Activated CD4-positive, alpha-beta memory T cell treated with anti-CD3 and anti-CD28 coated beads, Interleukin-2, amount 10 ng/mL, durations not matched to agents 7 days and 5 days (primary cell): ENCODE results near the gene CDC123. TPM values are rescaled to one million over a fixed set of nuclear protein-coding genes. Genes with fewer than 3 reads are reported as not detected.

ENCODE experiments used
- CTCF ChIA-PET: fragments of 350-600 bp; sonication (Branson Sonifier 250); formaldehyde crosslinking; loops from one replicate; lab custom pipeline; 2021; ENCODE audit warnings: antibody characterized with exemption, inconsistent platforms; lab: Charles Lee
- POLR2A ChIA-PET: fragments of 350-600 bp; sonication (Branson Sonifier 250); formaldehyde crosslinking; loops from one replicate; lab custom pipeline; 2021; ENCODE audit warnings: antibody characterized with exemption; lab: Charles Lee
- DNase-seq: peaks from one replicate; pipeline ENCODE4 v3.0.0-alpha.2; 2020
- H3K27ac Mint-ChIP-seq: one replicate; pipeline ENCODE4 v1.8.0; 2021; ENCODE audit warnings: mild to moderate bottlenecking, mixed read lengths
- H3K27me3 Mint-ChIP-seq: one replicate; pipeline ENCODE4 v1.8.0; 2021; ENCODE audit warnings: mixed read lengths
- H3K36me3 Mint-ChIP-seq: one replicate; pipeline ENCODE4 v1.8.0; 2021; ENCODE audit warnings: low read depth, mixed read lengths
- H3K4me1 Mint-ChIP-seq: one replicate; pipeline ENCODE4 v1.8.0; 2021; ENCODE audit warnings: mixed read lengths
- H3K4me3 Mint-ChIP-seq: one replicate; pipeline ENCODE4 v1.8.0; 2021; ENCODE audit warnings: mild to moderate bottlenecking, mixed read lengths
- H3K9me3 Mint-ChIP-seq: one replicate; pipeline ENCODE4 v1.8.0; 2021; ENCODE audit warnings: mixed read lengths
- total RNA-seq, 2 experiments: library from RNA; stranded (reverse); gene quantifications; one replicate each; pipeline ENCODE4 v1.2.3, GENCODE V29; 2021

Gene CDC123
- total RNA-seq, 2 experiments from 2014 or later, result 89.5 to 95.1 TPM

- Mint-ChIP-seq H3K4me3 (no peak overlapping the region), H3K27me3 (no peaks in the 10 kb centered on the region), H3K4me1 (peaks cover 38% of the 10 kb centered on the region), H3K36me3 (peaks cover 63% of the 10 kb centered on the region), H3K27ac (peak overlapping the region; percentile 98), H3K9me3 (peaks cover 3% of the 10 kb centered on the region)
- POLR2A ChIA-PET, result interaction anchor here (1.4 to 6.4 kb wide), 2 partner anchors 12 to 16 kb away, joined by 4 to 52 read pairs; partner anchors contain the start of genes CDC123 and NUDT5
- CTCF ChIA-PET, result interaction anchor here (1.2 to 3.5 kb wide), 3 partner anchors 15 to 477 kb away, joined by 3 to 14 read pairs (median 5); no protein-coding TSS in a partner anchor
- DNase-seq, result no peak
Measured at GRCh38 chr10:12179606-12180170, 16.3 kb upstream of the CDC123 start.

GRCh38 chr10:12180221-12180974 is 15.6 kb upstream of the CDC123 start:
- Mint-ChIP-seq H3K27ac (peak overlapping the region; percentile 98), H3K4me3 (no peak overlapping the region), H3K36me3 (peaks cover 68% of the 10 kb centered on the region), H3K9me3 (peaks cover 3% of the 10 kb centered on the region), H3K27me3 (no peaks in the 10 kb centered on the region), H3K4me1 (peaks cover 39% of the 10 kb centered on the region)
- CTCF ChIA-PET, result interaction anchor here (0.7 to 3.5 kb wide), 4 partner anchors 20 to 476 kb away, joined by 3 to 14 read pairs (median 4); no protein-coding TSS in a partner anchor
- DNase-seq, result no peak
- POLR2A ChIA-PET, result interaction anchor here (0.5 to 6.4 kb wide), 4 partner anchors 11 to 33 kb away, joined by 3 to 52 read pairs (median 4); partner anchors contain the start of genes CDC123 and NUDT5

- peak; percentile 87 for DNase-seq
- H3K27me3 Mint-ChIP-seq, result no peaks in the 10 kb centered on the region
- CTCF ChIA-PET, result interaction anchor here (1.0 to 3.5 kb wide), 3 partner anchors 34 to 475 kb away, joined by 3 to 14 read pairs (median 5); no protein-coding TSS in a partner anchor
- POLR2A ChIA-PET, result interaction anchor here (0.5 to 6.4 kb wide), 4 partner anchors 11 to 34 kb away, joined by 3 to 52 read pairs (median 4); partner anchors contain the start of genes CDC123 and NUDT5
- peaks cover 74% of the 10 kb centered on the region for H3K36me3 Mint-ChIP-seq
- H3K4me1 Mint-ChIP-seq, result peaks cover 45% of the 10 kb centered on the region
- peak overlapping the region; percentile 25 for H3K4me3 Mint-ChIP-seq
- H3K27ac Mint-ChIP-seq, result peak overlapping the region; percentile 98
- H3K9me3 Mint-ChIP-seq, result peaks cover 3% of the 10 kb centered on the region
Measured at GRCh38 chr10:12181065-12181775, 14.8 kb upstream of the CDC123 start.

- ChIA-PET POLR2A (interaction anchor here (6.4 kb wide), 1 partner anchor 12 kb away, joined by 52 read pairs; the partner anchor contains the start of genes CDC123 and NUDT5), CTCF (interaction anchor here (0.7 kb wide), 1 partner anchor 367 kb away, joined by 4 read pairs; no protein-coding TSS in a partner anchor)
- Mint-ChIP-seq H3K4me1 (peaks cover 60% of the 10 kb centered on the region), H3K27me3 (no peaks in the 10 kb centered on the region), H3K4me3 (no peak overlapping the region), H3K27ac (no peak overlapping the region), H3K36me3 (peaks cover 82% of the 10 kb centered on the region), H3K9me3 (peaks cover 3% of the 10 kb centered on the region)
- no peak for DNase-seq
Measured at GRCh38 chr10:12184165-12184564, 11.8 kb upstream of the CDC123 start.

GRCh38 chr10:12186323-12186722 is 9.7 kb upstream of the CDC123 start:
- no peaks in the 10 kb centered on the region for H3K27me3 Mint-ChIP-seq
- no peak overlapping the region for H3K4me3 Mint-ChIP-seq
- H3K4me1 Mint-ChIP-seq, result peaks cover 53% of the 10 kb centered on the region
- CTCF ChIA-PET, result interaction anchor here (2.3 kb wide), 1 partner anchor 29 kb away, joined by 6 read pairs; no protein-coding TSS in a partner anchor
- peak; percentile 31 for DNase-seq
- peaks cover 74% of the 10 kb centered on the region for H3K36me3 Mint-ChIP-seq
- H3K9me3 Mint-ChIP-seq, result peaks cover 3% of the 10 kb centered on the region
- peak overlapping the region; percentile 78 for H3K27ac Mint-ChIP-seq
- POLR2A ChIA-PET, result interaction anchor here (2.2 kb wide), 1 partner anchor 9 kb away, joined by 17 read pairs; the partner anchor contains the start of genes CDC123 and NUDT5

- CTCF ChIA-PET, result interaction anchor here (2.3 kb wide), 1 partner anchor 28 kb away, joined by 6 read pairs; no protein-coding TSS in a partner anchor
- peaks cover 3% of the 10 kb centered on the region for H3K9me3 Mint-ChIP-seq
- H3K36me3 Mint-ChIP-seq, result peaks cover 74% of the 10 kb centered on the region
- no peak for DNase-seq
- POLR2A ChIA-PET, result interaction anchor here (2.2 kb wide), 1 partner anchor 8 kb away, joined by 17 read pairs; the partner anchor contains the start of genes CDC123 and NUDT5
- H3K4me3 Mint-ChIP-seq, result no peak overlapping the region
- H3K27me3 Mint-ChIP-seq, result no peaks in the 10 kb centered on the region
- H3K4me1 Mint-ChIP-seq, result peaks cover 56% of the 10 kb centered on the region
- H3K27ac Mint-ChIP-seq, result peak overlapping the region; percentile 78
Measured at GRCh38 chr10:12187321-12187905, 8.6 kb upstream of the CDC123 start.

GRCh38 chr10:12188656-12189055 is 7.3 kb upstream of the CDC123 start:
- H3K4me1 Mint-ChIP-seq, result peaks cover 62% of the 10 kb centered on the region
- CTCF ChIA-PET, result no interaction called here

GRCh38 chr10:12189426-12189825 is 6.6 kb upstream of the CDC123 start:
- ChIA-PET POLR2A (no interaction called here), CTCF (no interaction called here)
- peaks cover 68% of the 10 kb centered on the region for H3K4me1 Mint-ChIP-seq
- no peak overlapping the region for H3K27ac Mint-ChIP-seq
- no peak for DNase-seq
- peaks cover 64% of the 10 kb centered on the region for H3K36me3 Mint-ChIP-seq
- no peak overlapping the region for H3K4me3 Mint-ChIP-seq
- H3K27me3 Mint-ChIP-seq, result no peaks in the 10 kb centered on the region
- no peaks in the 10 kb centered on the region for H3K9me3 Mint-ChIP-seq

More at GRCh38 chr10:12188656-12189055, 7.3 kb upstream of the CDC123 start:
- Mint-ChIP-seq H3K36me3 (peaks cover 69% of the 10 kb centered on the region), H3K27ac (no peak overlapping the region), H3K27me3 (no peaks in the 10 kb centered on the region), H3K9me3 (no peaks in the 10 kb centered on the region), H3K4me3 (no peak overlapping the region)
- DNase-seq, result no peak
- POLR2A ChIA-PET, result no interaction called here

GRCh38 chr10:12191715-12192114 is 4.3 kb upstream of the CDC123 start:
- peak overlapping the region; percentile 74 for H3K27ac Mint-ChIP-seq
- H3K27me3 Mint-ChIP-seq, result no peaks in the 10 kb centered on the region
- no peak for DNase-seq
- peaks cover 58% of the 10 kb centered on the region for H3K36me3 Mint-ChIP-seq
- H3K4me1 Mint-ChIP-seq, result peaks cover 63% of the 10 kb centered on the region
- POLR2A ChIA-PET, result interaction anchor here (1.0 to 1.3 kb wide), 3 partner anchors 9 to 13 kb away, joined by 3 to 4 read pairs (median 4); no protein-coding TSS in a partner anchor
- no peak overlapping the region for H3K4me3 Mint-ChIP-seq
- CTCF ChIA-PET, result interaction anchor here (1.6 to 2.1 kb wide), 2 partner anchors 23 to 465 kb away, joined by 6 read pairs; no protein-coding TSS in a partner anchor
- no peaks in the 10 kb centered on the region for H3K9me3 Mint-ChIP-seq

GRCh38 chr10:12193193-12193592 is 2.8 kb upstream of the CDC123 start:
- ChIA-PET POLR2A (interaction anchor here (0.8 to 1.6 kb wide), 4 partner anchors 10 to 22 kb away, joined by 3 to 6 read pairs (median 4); no protein-coding TSS in a partner anchor), CTCF (interaction anchor here (0.5 to 1.6 kb wide), 3 partner anchors 463 to 969 kb away, joined by 3 to 6 read pairs (median 4); partner anchors contain the start of gene MCM10)
- Mint-ChIP-seq H3K4me1 (peaks cover 58% of the 10 kb centered on the region), H3K27me3 (no peaks in the 10 kb centered on the region), H3K36me3 (peaks cover 46% of the 10 kb centered on the region), H3K27ac (peak overlapping the region; percentile 8), H3K9me3 (no peaks in the 10 kb centered on the region), H3K4me3 (no peak overlapping the region)
- DNase-seq, result no peak

- peak; percentile 56 for DNase-seq
- POLR2A ChIA-PET, result interaction anchor here (0.8 to 3.1 kb wide), 10 partner anchors 8 to 169 kb away, joined by 3 to 52 read pairs (median 6); partner anchors contain the start of genes CAMK1D and UPF2
- H3K27me3 Mint-ChIP-seq, result no peaks in the 10 kb centered on the region
- peaks cover 67% of the 10 kb centered on the region for H3K4me1 Mint-ChIP-seq
- CTCF ChIA-PET, result interaction anchor here (0.7 to 1.8 kb wide), 4 partner anchors 16 to 462 kb away, joined by 3 to 16 read pairs (median 4); no protein-coding TSS in a partner anchor
- H3K9me3 Mint-ChIP-seq, result no peaks in the 10 kb centered on the region
- peak overlapping the region; percentile 89 for H3K4me3 Mint-ChIP-seq
- peaks cover 52% of the 10 kb centered on the region for H3K36me3 Mint-ChIP-seq
- peak overlapping the region; percentile 99 for H3K27ac Mint-ChIP-seq
Measured at GRCh38 chr10:12194752-12195271, 1.2 kb upstream of the CDC123 start.
